A673 (cell line): Measurements from ENCODE around the gene FAM234B. TPM values are rescaled to one million over a fixed set of nuclear protein-coding genes. Genes with fewer than 3 reads are reported as not detected.

Source experiments
- BruUV-seq: library from RNA; stranded (reverse); fragments of 400-500 nt; replicated peaks from 2 replicates; lab custom pipeline; 2021; lab: Mats Ljungman, UMichigan
- CTCF ChIA-PET: fragments of 300-600 bp; sonication (Branson Sonifier 250); formaldehyde crosslinking; loops from one replicate; lab custom pipeline; 2022; ENCODE audit warnings: antibody characterized with exemption; lab: Charles Lee
- POLR2A ChIA-PET: fragments of 300-600 bp; sonication (Branson Sonifier 250); formaldehyde crosslinking; loops from one replicate; lab custom pipeline; 2022; ENCODE audit warnings: antibody characterized with exemption; ENCODE audit not compliant: low non-redundant PET; lab: Charles Lee
- DNase-seq: peaks from one replicate; pipeline ENCODE4 v3.0.0-alpha.2; 2015; ENCODE audit warnings: low spot score
- H3K27ac ChIP-seq: fragments of 200-600 bp; sonication (generic); 2 replicates; pipeline ENCODE4 v1.5.1; 2016; ENCODE audit warnings: mixed run types, low read depth, mild to moderate bottlenecking, mixed read lengths, antibody characterized with exemption, low read length; ENCODE audit not compliant: poor library complexity, severe bottlenecking
- H3K27me3 ChIP-seq: fragments of 200-600 bp; sonication (generic); replicated peaks from 2 replicates; pipeline ENCODE4 v1.6.1; 2017; ENCODE audit warnings: mixed run types, low read depth, mild to moderate bottlenecking, mixed read lengths, antibody characterized with exemption, low read length; ENCODE audit not compliant: insufficient read depth, poor library complexity
- H3K36me3 ChIP-seq: fragments of 200-600 bp; sonication (generic); 2 replicates; pipeline ENCODE4 v1.6.1; 2016; ENCODE audit warnings: mixed run types, mild to moderate bottlenecking, mixed read lengths, antibody characterized with exemption, low read length; ENCODE audit not compliant: insufficient read depth, poor library complexity, severe bottlenecking
- H3K4me1 ChIP-seq: fragments of 200-600 bp; sonication (generic); 2 replicates; pipeline ENCODE4 v1.6.1; 2017; ENCODE audit warnings: mixed run types, mild to moderate bottlenecking, mixed read lengths, antibody characterized with exemption, low read length; ENCODE audit not compliant: insufficient read depth, poor library complexity, severe bottlenecking
- H3K4me3 ChIP-seq: fragments of 200-600 bp; sonication (generic); 2 replicates; pipeline ENCODE4 v1.5.1; 2016; ENCODE audit warnings: low read depth, mixed run types, mild to moderate bottlenecking, mixed read lengths, low read length; ENCODE audit not compliant: poor library complexity, severe bottlenecking
- H3K9me3 ChIP-seq: fragments of 200-600 bp; sonication (generic); 2 replicates; pipeline ENCODE4 v1.6.1; 2016; ENCODE audit warnings: mixed run types, low read depth, mild to moderate bottlenecking, mixed read lengths, antibody characterized with exemption, low read length; ENCODE audit not compliant: poor library complexity, severe bottlenecking
- CTCF ChIP-seq: fragments of 300-800, 200-600 bp; sonication (generic); conservative IDR thresholded peaks from 2 replicates; pipeline ENCODE4 v1.5.1; 2017; ENCODE audit warnings: low read depth, mild to moderate bottlenecking, antibody characterized with exemption, low read length, moderate library complexity, mixed read lengths
- EZH2 ChIP-seq: fragments of 200-600 bp; sonication (generic); IDR thresholded peaks from 2 replicates; pipeline ENCODE4 v1.6.1; 2017; ENCODE audit warnings: borderline replicate concordance, low read depth, mild to moderate bottlenecking, mixed read lengths, antibody characterized with exemption, low read length; ENCODE audit not compliant: poor library complexity, severe bottlenecking
- intact Hi-C: fragments of 100-400 bp; cut with micrococcal nuclease; formaldehyde crosslinking; loops from one replicate; pipeline ENCODE4 v1.10.0; 2022; ENCODE audit not compliant: unreplicated experiment
- total RNA-seq: library from RNA; stranded (reverse); gene quantifications from 2 replicates; pipeline ENCODE4 v1.2.3, GENCODE V29; 2021

Gene FAM234B
- total RNA-seq, 1 experiment from 2014 or later, result 11.8 TPM

DNA sequence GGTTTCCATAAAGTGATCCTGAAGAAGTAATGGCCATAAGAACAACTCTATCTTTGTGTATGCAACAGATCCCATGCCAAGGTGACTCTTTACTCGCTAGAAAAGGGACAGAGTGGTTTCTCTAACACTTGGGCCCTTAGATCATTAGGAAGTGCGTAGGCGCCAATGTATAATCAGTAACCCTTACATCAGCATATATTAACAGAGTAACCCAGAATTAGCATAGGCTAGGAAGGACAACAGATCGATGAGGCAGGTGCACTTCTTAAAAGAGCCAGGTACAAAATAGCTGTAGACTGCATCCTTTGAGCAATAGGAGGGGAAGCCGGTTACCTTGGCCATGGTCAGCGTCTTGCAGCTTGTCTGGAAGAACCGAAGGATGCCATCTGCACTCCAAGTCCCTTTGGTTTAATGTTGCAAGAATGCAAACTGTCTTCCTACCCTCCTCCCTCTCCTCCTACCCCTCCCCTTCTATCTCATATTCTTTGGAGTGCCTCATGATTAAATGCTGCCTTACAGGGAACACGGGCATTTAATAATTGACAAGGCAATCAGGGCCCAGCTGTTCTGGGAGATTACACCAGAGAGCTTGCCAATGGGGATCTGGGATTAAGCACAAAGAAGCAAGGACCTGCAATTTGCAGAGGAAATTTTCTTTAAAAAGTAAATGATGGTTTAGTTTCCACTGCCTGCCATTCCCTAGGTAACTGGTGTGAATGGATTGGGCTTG lies 51.2 kb downstream of the FAM234B start:
- Histone ChIP-seq H3K4me1 (peaks cover 57% of the 10 kb centered on the region), H3K27ac (no peak overlapping the region), H3K27me3 (no peaks in the 10 kb centered on the region), H3K36me3 (no peaks in the 10 kb centered on the region), H3K9me3 (no peaks in the 10 kb centered on the region), H3K4me3 (no peak overlapping the region)
- POLR2A ChIA-PET, result no interaction called here
- DNase-seq, result peak; percentile 42
- TF ChIP-seq CTCF, result no peak
- intact Hi-C loops, result loop anchor here (5.0 kb wide), 1 partner anchor 108 kb away; no protein-coding TSS in a partner anchor
- CTCF ChIA-PET, result no interaction called here
- BruUV-seq, result no TSS peak

DNA sequence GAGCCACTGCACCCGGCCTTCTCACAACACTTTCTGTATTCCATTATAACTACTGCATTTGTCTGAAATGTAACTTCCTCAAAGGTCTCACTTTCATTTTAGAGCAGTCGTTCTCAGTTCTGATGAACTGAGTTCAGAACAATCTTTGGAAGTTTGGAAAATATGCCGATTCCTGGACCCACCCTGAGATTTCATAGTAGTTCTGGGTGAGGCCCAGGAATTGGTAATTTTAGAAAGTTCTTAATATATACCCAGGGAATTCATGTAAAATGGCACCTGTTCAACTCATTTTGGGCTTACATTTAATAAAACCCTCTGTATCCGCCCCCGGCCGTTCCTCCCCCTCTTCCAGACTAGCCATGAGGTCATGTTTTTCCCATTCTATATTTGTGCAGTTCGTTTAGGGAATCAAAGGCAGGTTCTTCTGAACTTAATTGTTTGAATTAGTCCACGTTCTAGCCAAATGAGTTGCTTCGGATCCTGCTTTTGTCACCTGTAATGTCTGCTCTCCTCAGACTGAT lies 53.4 kb downstream of the FAM234B start:
- DNase-seq, result peak; percentile 11
- no peaks in the 10 kb centered on the region for H3K9me3 ChIP-seq
- H3K4me1 ChIP-seq, result peaks cover 69% of the 10 kb centered on the region
- no peaks in the 10 kb centered on the region for H3K27me3 ChIP-seq
- ChIA-PET POLR2A (no interaction called here), CTCF (interaction anchor here (1.0 to 1.1 kb wide), 3 partner anchors 104 to 115 kb away, joined by 3 to 11 read pairs (median 3); no protein-coding TSS in a partner anchor)
- BruUV-seq, result no TSS peak
- TF ChIP-seq EZH2 (no peak), CTCF (no peak)
- H3K27ac ChIP-seq, result peak overlapping the region; percentile 91
- intact Hi-C loops, result loop anchor here (1.0 to 5.0 kb wide), 4 partner anchors 97 to 181 kb away; partner anchors contain the start of gene HEBP1
- H3K4me3 ChIP-seq, result peak overlapping the region; percentile 4
- H3K36me3 ChIP-seq, result no peaks in the 10 kb centered on the region

- peaks cover 57% of the 10 kb centered on the region for H3K4me1 ChIP-seq
- TSS peak; percentile 70 for BruUV-seq
- intact Hi-C loops, result loop anchor here (2.0 to 5.0 kb wide), 3 partner anchors 98 to 182 kb away; partner anchors contain the start of gene HEBP1
- POLR2A ChIA-PET, result interaction anchor here (0.7 kb wide), 1 partner anchor 57 kb away, joined by 4 read pairs; no protein-coding TSS in a partner anchor
- H3K4me3 ChIP-seq, result no peak overlapping the region
- H3K27me3 ChIP-seq, result no peaks in the 10 kb centered on the region
- no peaks in the 10 kb centered on the region for H3K9me3 ChIP-seq
- CTCF ChIA-PET, result interaction anchor here (0.5 to 2.0 kb wide), 4 partner anchors 82 to 109 kb away, joined by 3 to 5 read pairs (median 5); no protein-coding TSS in a partner anchor
- no peaks in the 10 kb centered on the region for H3K36me3 ChIP-seq
- TF ChIP-seq EZH2, result no peak
- peak overlapping the region; percentile 91 for H3K27ac ChIP-seq
- no peak for DNase-seq
Measured at GRCh38 chr12:13099066-13099843, 55.1 kb downstream of the FAM234B start.
